GM06990 (cell line): ENCODE results near the gene SUCLG1.
"Not testable (repeated sequence)": the region's sequence is repeated elsewhere in the genome, so short reads cannot be mapped to it uniquely, and the experiment has no call there.

Experiments used
- DNase-seq: peaks from one replicate; pipeline ENCODE4 v3.0.0-alpha.2; 2011; ENCODE audit not compliant: insufficient read length; ENCODE audit errors: extremely low read depth
- H3K27me3 ChIP-seq: replicated peaks from 2 replicates; pipeline ENCODE4 v1.6.0; 2011; ENCODE audit warnings: low read length; ENCODE audit not compliant: control insufficient read depth, insufficient read depth
- H3K36me3 ChIP-seq: 2 replicates; pipeline ENCODE4 v1.5.1; 2011; ENCODE audit warnings: low read length; ENCODE audit not compliant: control insufficient read depth, insufficient read depth
- H3K4me3 ChIP-seq: replicated peaks from 2 replicates; pipeline ENCODE4 v1.5.1; 2011; ENCODE audit warnings: low read depth, mild to moderate bottlenecking, control low read depth, low read length
- TF ChIP-seq, protein P1 (sequence below): IDR thresholded peaks from 2 replicates; pipeline ENCODE4 v1.5.1; 2011; ENCODE audit warnings: low read length, control low read depth, mild to moderate bottlenecking, inconsistent platforms; ENCODE audit not compliant: insufficient read depth, poor library complexity, severe bottlenecking

The SUCLG1 gene

DNA sequence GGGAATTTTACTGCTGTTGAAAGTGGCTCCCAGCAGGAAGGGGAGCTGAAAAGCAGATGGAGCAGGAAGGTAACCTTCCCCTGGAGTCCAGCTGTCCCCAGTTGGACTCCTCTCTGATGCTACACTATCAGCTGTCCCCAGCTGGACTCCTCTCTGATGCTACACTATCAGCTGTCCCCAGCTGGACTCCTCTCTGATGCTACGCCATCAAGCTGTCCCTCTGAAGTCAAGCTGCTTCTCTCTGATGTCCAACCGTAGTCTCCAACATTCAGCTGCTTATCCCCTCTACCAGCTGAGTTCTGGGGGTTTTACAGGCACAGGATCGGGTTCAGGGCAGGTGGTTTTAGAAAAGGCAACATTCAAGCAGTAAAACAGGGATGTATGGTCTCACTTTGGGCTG is 19.8 kb upstream of the SUCLG1 start:
- Histone ChIP-seq H3K36me3 (no peaks in the 10 kb centered on the region), H3K4me3 (no peak overlapping the region), H3K27me3 (no peaks in the 10 kb centered on the region)
- TF ChIP-seq, protein P1, sequence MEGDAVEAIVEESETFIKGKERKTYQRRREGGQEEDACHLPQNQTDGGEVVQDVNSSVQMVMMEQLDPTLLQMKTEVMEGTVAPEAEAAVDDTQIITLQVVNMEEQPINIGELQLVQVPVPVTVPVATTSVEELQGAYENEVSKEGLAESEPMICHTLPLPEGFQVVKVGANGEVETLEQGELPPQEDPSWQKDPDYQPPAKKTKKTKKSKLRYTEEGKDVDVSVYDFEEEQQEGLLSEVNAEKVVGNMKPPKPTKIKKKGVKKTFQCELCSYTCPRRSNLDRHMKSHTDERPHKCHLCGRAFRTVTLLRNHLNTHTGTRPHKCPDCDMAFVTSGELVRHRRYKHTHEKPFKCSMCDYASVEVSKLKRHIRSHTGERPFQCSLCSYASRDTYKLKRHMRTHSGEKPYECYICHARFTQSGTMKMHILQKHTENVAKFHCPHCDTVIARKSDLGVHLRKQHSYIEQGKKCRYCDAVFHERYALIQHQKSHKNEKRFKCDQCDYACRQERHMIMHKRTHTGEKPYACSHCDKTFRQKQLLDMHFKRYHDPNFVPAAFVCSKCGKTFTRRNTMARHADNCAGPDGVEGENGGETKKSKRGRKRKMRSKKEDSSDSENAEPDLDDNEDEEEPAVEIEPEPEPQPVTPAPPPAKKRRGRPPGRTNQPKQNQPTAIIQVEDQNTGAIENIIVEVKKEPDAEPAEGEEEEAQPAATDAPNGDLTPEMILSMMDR: no peak
- no peak for DNase-seq

DNA sequence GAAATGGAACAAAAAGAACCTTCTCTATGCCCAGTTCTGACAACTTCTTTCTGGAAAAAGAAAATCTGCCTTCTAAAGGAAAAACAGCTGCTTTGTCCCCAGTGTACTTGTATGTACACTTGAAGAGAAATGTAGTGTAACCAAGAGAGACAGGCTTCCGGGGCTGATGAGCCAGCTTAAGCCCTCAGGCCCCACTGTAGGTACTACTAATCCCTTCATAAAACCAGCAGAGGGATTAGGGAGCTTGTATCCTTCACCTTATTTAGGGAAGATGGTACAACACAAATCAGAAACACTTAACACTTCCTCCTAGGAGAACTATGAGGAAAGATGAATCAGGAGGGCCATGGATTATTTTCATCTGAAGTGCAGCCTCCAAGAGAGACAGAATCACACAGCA is 18.8 kb upstream of the SUCLG1 start:
- H3K36me3 ChIP-seq: no peaks in the 10 kb centered on the region
- DNase-seq: no peak
- TF ChIP-seq, protein P1: no peak
- no peaks in the 10 kb centered on the region for H3K27me3 ChIP-seq
- H3K4me3 ChIP-seq: no peak overlapping the region

DNA sequence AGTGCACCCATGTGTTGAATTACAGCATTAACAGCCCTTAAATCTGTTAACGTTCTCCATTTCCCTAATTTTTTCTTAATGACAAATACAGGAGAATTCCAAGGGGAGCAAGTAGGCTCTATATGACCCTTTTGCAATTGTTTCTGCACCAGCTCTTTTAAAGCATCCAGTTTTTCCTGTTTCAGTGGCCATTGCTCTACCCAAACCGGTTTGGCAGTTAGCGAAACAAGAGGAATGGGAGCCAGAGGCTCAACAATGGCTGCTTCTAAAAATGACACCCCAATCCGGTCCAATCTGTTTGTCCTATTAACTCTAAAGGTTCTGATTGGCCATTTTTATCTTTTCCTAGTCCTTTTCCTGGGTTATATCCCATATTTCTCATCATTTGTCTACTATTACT is 15.1 kb upstream of the SUCLG1 start:
- TF ChIP-seq, protein P1: no peak
- Histone ChIP-seq H3K27me3 (no peaks in the 10 kb centered on the region), H3K36me3 (no peaks in the 10 kb centered on the region), H3K4me3 (no peak overlapping the region)
- no peak for DNase-seq

DNA sequence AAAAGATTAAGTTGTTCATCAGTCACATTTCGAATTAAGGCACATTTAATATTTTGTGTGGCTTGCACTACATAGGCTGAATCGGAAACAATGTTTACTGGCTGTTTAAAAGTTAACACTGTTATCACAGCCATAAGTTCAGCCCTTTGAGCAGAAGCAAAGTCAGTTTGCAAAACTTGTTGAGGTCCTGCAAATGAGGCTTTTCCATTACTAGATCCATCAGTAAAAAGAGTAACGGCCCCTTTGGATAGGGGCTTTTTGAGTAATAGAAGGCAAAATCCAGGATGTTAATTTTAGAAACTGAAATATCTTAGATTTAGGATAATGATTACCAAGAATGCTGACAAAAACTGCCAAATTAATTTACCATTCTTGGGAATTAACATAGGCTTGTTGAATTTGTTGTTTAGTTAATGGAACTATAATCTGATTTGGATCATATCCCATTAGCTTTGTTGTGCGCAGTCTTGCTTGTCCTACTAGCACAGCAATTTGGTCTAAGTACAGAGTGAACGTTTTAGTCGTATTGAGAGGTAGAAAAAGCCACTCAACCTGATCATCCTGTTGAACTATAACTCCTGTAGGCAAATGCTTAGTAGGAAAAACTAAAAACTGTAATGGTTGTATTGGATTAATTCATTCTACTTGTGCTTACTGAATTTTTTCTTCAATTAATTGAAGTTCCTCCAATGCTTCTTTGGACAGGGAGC is 13.9 kb upstream of the SUCLG1 start:
- Histone ChIP-seq H3K36me3 (no peaks in the 10 kb centered on the region), H3K4me3 (no peak overlapping the region), H3K27me3 (no peaks in the 10 kb centered on the region)
- TF ChIP-seq, protein P1: no peak
- no peak for DNase-seq

DNA sequence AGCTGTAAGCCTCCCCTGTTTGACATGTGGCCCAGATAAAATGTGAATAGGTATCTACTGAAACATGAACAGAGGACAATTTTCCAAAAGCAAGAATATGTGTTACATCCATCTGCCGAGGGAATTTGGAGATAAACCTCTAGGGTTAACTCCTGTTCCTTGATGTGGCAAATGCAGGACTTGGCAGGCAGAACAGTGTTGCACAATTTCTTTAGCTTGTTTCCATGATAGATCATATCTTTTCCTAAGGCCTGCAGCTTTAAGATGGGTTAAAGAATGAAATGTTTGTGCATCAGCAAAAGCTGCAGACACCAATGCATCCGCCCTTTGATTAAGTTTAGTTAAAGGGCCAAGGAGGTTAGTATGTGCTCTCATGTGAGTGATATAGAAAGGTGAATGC is 13.3 kb upstream of the SUCLG1 start:
- H3K27me3 ChIP-seq, H3K4me3 ChIP-seq, DNase-seq: not testable (repeated sequence)

DNA sequence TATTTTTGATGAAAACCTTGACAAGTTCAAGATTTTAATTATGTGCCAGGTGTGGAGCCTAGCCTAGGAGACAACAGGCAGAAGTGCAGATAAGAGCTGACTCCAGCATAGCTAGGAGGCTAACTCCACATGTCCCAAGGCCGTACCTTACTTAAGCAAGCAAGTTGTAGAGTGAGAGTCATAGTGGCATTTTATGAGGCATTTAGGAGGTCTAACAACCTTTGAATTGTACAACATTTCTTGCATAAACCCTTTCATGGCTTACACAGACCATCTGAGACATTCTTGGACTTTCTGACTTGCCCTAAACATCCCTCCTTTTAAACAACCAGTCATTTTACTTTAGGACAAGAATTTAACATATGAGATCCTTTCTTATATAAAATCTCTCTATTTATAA is 8.3 kb upstream of the SUCLG1 start:
- TF ChIP-seq, protein P1: no peak
- DNase-seq: no peak
- Histone ChIP-seq H3K27me3 (no peaks in the 10 kb centered on the region), H3K36me3 (no peaks in the 10 kb centered on the region), H3K4me3 (no peak overlapping the region)

More for the DNA sequence above, 13.3 kb upstream of the SUCLG1 start:
- not testable (repeated sequence) for H3K36me3 ChIP-seq
